SKM-1 treated with dmso at 0.1 percent for 144 hours (cell line): ENCODE results near the gene L3MBTL2.
"Not testable (repeated sequence)": the region's sequence is repeated elsewhere in the genome, so short reads cannot be mapped to it uniquely, and the experiment has no call there.

Experiments
- DNase-seq: peaks from one replicate; lab custom pipeline; 2025; ENCODE audit not compliant: unreplicated experiment; lab: John Stamatoyannopoulos, UW

Gene L3MBTL2

GRCh38 chr22:41240377-41241132 lies 35.4 kb downstream of the L3MBTL2 start, which contains the start of gene CHADL:
TSS of gene CHADL (minus strand) at chr22:41240931. CDS start at chr22:41240881, 50 bp downstream.
- DNase-seq, result no peak

- no peak for DNase-seq
Measured at GRCh38 chr22:41241133-41241676, 36.1 kb downstream of the L3MBTL2 start.

DNA sequence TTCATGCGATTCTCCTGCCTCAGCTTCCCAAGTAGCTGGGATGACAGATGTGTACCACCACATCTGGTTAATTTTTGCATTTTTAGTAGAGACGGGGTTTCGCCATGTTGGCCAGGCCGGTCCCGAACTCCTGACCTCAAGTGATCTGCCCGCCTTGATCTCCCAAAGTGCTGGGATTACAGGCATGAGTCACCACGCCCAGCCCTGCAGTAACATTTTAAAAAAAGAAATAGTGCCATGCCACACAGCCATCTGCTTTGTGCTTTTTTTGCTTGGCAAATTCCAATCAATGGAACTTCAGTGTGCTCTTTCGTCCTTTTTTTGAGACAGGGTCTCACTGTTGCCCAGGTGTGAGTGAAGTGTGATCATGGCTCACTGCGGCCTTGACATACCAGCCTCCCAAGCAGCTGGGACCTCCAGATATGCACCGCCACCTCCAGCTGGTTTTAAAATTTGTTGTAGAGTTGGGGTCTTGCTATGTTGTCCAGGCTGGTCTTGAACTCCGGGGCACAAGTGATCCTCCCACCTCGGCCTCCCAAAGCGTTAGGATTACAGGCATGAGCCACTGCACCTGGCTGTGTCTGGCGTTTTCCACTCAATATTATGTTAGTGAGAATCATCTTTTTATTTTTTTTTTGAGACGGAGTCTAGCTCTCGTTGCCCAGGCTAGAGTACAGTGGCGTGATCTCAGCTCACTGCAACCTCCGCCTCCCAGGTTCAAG lies 37.4 kb downstream of the L3MBTL2 start:
- DNase-seq, result no peak

GRCh38 chr22:41243361-41243760 lies 38.2 kb downstream of the L3MBTL2 start:
- DNase-seq, result no peak

DNA sequence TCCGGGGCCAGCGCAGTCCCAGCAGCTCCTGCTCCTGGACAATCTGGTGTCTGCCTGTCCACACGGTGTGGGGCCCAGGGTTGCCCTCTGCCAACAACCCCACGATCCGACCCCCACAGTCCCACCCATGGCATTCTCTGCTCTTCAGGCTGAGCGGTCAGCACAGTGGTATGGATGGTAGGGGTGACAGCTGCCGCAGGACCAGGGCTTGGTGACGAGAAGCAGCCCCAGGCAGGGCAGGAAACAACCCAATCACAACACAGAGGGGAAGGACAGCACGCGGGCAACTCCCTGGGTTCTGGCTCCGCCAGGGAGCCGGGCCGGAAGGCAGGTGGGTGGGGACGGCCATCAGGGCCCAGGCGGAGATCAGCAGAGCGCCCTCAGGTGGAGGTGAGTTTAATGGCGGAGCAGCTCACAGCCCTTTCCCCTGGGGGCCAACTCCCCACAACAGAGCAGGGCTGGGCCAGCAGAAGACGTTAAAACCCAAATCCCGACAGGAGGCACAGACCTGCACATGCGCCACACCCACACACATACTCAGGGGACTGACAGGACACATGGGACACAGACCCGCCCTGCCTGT lies 40.9 kb downstream of the L3MBTL2 start:
- DNase-seq, result no peak

DNA sequence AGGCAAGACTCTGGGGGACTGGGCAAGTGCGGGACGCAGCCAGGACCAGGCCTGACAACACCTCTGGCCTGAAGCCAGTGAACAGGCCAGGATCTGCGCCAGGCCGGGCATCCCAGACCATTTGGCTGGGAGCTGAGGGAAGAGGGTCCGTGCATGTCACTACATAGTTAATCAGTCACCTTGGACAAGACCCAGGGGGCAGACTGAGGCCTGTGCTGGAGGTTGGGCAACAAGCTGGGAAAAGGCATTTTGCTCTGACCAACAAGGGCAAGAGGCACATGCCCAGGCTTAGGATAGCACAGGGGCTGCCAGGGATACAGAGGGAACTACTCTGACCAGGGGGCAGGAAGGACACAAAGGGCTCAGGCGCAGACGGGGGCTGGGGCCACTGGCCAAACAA lies 42.6 kb downstream of the L3MBTL2 start:
- DNase-seq, result no peak

DNA sequence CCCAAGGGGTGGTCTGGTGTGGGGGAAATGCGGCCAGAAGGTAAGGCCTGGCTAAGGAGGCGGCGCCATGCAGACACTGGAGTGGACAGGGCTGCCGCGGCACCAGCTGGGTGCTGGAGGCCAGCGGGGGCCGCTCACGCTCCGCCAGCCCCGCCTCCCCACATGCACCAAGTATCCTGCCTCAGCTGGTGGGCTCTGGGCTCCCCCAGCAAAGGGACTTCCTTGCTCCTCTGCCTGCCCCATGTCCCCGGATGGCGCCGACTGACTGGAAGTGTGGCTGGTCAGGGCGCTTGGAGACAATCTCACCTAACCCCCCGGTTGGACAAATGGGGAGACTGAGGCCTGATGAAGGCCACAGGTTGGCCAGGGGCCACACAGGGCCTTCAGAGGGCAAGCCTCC lies 43.2 kb downstream of the L3MBTL2 start:
- DNase-seq, result no peak

- no peak for DNase-seq
Measured at GRCh38 chr22:41248758-41249157, 43.6 kb downstream of the L3MBTL2 start.

- no peak for DNase-seq
Measured at GRCh38 chr22:41249442-41249841, 44.3 kb downstream of the L3MBTL2 start.

DNA sequence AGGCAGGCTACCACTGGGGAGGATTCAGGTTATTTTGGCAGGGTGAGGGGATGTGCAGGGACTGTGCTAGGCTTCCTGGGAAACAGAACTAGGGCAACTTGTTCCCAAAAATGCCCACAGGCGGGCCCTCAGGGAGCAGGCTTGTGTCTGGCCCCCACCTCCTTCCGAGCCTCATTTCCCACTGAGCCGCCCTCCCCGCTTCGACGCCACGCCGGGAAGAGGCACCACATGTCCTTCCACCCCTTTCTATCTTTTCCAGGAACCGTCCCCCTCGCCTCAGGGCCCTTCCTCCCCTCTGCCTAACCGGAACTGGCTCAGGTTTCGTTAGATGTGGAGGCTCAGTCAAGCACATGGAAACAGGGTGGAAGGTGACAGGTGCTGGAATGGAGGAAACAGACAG lies 45.0 kb downstream of the L3MBTL2 start:
- no peak for DNase-seq

GRCh38 chr22:41252365-41252764 lies 47.3 kb downstream of the L3MBTL2 start:
- no peak for DNase-seq

- no peak for DNase-seq
Measured at GRCh38 chr22:41254230-41254629, 49.1 kb downstream of the L3MBTL2 start.

DNA sequence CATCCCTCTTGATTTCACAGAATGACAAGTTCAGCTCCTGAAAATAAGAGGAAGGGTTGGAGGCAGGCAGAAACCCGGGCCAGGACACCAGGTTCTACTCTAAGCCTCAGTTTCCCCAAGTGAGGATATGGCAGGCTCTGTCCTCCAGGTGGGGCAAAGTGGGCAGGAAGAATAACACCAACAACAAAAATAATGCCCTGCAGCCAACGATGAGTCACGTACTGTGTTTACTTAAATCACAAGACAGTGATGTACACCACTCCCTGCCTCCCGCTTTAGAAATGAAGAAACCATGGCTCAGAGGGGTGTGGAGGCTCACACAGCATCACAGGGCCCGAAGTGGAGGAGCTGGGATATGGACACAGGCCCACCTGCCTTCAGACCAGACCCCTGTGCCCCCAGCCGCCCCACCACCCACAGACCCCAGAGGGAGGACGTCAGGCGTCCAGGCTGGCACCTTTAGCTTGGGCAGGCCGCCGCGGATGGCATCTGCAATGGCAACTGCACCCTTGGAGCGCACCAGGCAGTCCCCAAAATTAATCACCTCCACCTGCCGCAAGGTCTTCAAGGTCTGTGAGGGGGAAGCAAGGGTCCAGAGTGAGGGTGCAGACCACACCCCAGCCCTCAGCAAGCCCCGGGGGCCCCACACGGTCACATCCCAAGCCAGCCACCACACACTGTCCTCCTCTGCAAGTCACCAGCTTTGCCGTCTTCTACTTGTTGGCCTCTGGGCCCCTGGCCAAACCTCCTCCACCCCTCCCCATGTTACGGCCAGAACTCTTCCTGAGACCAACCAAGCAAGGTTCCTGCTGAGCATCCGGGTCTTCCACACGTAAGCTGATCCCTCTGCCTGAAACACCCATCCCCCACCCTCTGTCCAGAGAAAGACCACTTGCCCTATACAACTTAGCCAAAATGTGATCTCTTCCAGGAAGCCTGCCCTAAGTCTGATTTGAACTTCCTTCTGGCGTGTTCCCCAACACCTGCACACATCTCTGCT lies 51.4 kb downstream of the L3MBTL2 start:
- DNase-seq, result no peak

- DNase-seq, result no peak
Measured at GRCh38 chr22:41257696-41258095, 52.6 kb downstream of the L3MBTL2 start.

DNA sequence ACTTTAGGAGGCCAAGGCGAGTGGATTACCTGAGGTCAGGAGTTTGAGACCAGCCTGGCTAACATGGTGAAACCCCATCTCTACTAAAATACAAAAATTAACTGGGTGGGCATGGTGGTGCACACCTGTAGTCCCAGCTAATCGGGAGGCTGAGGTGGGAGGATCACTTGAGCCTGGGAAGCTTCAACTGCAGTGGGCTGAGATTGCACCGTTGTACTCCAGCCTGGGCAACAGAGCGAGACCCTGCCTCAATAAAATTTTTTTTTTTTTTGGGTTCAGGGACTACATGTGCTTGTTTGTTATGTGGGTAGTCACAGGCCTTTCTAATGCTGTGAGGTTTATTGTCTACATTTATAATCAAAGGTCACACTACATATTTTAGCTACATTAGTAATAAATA lies 54.6 kb downstream of the L3MBTL2 start:
- DNase-seq, result not testable (repeated sequence)

GRCh38 chr22:41260871-41261270 lies 55.8 kb downstream of the L3MBTL2 start:
- no peak for DNase-seq

- DNase-seq, result no peak
Measured at GRCh38 chr22:41261541-41262249, 56.6 kb downstream of the L3MBTL2 start.

DNA sequence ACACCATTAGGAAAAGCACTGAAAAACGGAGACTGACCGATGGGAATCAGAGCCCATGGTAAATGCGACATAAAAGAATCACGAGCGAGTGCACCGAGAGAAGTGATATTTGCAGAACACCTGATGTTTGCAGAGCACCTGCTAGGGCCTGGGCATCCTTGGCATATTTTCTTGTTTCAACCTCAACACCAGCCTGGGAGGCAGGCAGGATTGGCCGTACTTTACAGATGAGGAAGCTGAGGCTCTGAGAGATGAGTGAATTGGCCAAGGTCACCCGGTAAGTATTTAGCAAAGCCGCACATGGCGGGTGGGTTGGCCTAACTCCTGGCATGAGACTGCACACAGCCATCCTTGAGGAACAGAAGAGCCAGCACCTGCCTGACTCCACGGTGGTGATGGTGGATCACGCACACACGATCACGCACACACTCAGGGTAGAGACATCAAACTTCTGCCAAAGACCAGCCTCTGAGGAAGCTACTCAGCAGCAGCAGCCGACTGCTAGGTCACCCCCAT lies 57.2 kb downstream of the L3MBTL2 start:
- DNase-seq, result no peak

DNA sequence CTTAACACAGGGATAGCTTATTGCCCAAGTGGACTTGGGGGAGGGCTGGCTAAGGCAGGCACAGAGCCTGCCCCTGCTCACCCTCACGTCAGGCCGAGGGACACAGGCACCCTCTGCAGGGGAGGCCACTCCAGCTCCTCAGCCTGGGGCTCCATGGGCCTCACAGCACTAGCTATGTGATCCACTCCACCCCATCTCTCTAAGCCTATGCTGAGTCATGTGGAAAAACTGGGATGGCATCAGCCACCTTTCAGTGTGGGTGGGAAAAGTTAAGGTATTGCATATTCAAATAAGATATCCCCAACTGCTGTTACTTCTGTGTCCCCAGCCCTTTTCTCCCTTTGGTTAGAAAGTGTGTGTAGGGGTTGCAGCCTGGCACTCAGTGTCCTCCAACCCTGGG lies 58.6 kb downstream of the L3MBTL2 start:
- no peak for DNase-seq
